ENCODE results near the gene MACROD2.

MACROD2 gene

DNA sequence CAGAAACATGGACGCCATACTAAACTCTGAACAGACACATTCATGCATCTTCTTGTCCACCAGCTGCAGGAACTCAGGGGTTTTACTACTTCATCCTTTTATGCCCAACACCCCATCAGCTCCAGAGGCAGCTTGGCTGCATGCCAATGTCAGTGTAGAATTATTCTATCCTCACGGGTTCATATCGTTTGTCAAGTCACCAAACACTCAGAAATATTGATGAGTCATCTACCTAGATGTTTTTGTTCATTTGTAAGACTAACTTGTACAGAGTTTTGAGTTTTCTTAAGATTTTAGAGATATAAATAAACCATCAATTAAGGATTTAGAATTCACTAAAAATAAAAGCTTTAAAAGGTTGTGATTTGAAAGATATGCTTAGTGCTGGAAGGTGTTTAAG, 932.8 kb downstream of the MACROD2 start:
- no peak for DNase-seq (ENCODE audit: low read depth in 1 of 2, low spot score in 1 of 2)

GRCh38 chr20:14929388-14929787, 934.1 kb downstream of the MACROD2 start:
- DNase-seq (ENCODE audit: low read depth in 1 of 2, low spot score in 1 of 2): no peak

DNA sequence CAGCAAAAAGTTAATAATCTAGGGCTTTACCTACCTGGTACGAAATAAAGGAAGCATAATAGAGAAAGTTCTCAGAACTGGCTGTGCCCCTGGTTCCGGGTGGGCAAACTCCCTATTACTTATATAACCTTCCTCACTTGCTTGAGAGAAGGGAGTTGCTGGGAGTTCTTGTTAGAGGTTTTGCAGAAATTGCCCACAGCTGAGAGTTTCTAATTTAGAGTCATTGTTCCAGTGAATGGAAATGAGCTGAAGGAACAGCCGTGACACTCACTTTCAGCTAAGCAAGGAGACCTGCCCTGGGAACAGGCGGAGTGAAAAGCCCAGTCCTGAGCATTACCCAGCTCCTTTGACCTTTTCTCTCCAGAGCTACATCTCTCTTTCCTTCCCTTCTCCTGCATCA, 936.7 kb downstream of the MACROD2 start:
- DNase-seq (ENCODE audit: low read depth in 1 of 2, low spot score in 1 of 2): no peak

- DNase-seq (ENCODE audit: low read depth in 1 of 2, low spot score in 1 of 2): no peak
Observed at GRCh38 chr20:14935285-14935684, 940.0 kb downstream of the MACROD2 start.

- DNase-seq (ENCODE audit: low read depth in 1 of 2, low spot score in 1 of 2): no peak
Observed at GRCh38 chr20:14937021-14937420, 941.7 kb downstream of the MACROD2 start.

GRCh38 chr20:14937846-14938245, 942.5 kb downstream of the MACROD2 start:
- no peak for DNase-seq (ENCODE audit: low read depth in 1 of 2, low spot score in 1 of 2)

GRCh38 chr20:14947536-14947935, 952.2 kb downstream of the MACROD2 start:
- no peak for DNase-seq (ENCODE audit: low read depth in 1 of 2, low spot score in 1 of 2)

- no peak for DNase-seq (ENCODE audit: low read depth in 1 of 2, low spot score in 1 of 2)
Observed at GRCh38 chr20:14947946-14948345, 952.6 kb downstream of the MACROD2 start.

DNA sequence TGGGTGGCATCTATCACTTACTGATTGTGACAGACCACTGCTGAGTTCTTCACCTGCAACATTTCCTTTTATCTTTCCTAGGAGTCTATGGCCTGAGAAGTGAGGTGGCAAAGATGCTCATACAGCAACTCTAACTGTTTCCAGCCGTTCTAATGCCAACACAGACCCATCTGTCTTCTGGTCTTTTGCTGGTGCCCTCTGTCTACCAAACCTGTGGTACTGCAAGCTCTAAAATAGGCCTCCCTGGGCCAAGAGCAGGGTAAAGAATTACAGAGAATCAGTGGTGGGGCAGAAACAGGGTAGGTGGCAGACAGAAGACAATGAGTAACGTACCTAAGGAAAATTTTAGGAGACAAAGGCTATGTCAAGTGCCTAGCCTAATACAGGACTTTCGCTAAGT, 953.1 kb downstream of the MACROD2 start:
- no peak for DNase-seq (ENCODE audit: low read depth in 1 of 2, low spot score in 1 of 2)

GRCh38 chr20:14950633-14951032, 955.3 kb downstream of the MACROD2 start:
- no peak for DNase-seq (ENCODE audit: low read depth in 1 of 2, low spot score in 1 of 2)

- DNase-seq (ENCODE audit: low read depth in 1 of 2, low spot score in 1 of 2): no peak
Observed at GRCh38 chr20:14951105-14951504, 955.8 kb downstream of the MACROD2 start.

- no peak for DNase-seq (ENCODE audit: low read depth in 1 of 2, low spot score in 1 of 2)
Observed at GRCh38 chr20:14951707-14952418, 956.5 kb downstream of the MACROD2 start.

DNA sequence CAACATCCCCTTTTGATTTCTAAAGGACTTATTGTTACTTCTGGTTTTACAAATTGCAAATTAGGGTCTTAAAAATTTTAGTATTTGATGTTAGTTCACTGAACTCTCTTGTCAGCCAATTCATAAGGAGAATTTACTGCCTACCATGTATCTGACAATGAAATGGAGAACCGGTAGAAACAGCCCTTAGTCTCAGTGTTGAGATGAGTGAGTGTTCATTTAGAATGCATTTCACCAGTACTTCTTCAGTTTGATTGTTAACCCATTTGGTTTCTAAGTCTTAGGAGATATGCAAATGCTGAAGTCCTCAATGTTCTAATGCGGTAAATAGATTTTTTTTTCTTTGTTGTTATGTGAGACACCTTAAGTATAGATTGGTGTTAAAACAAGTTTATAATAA, 958.4 kb downstream of the MACROD2 start:
- no peak for DNase-seq (ENCODE audit: low read depth in 1 of 2, low spot score in 1 of 2)

- no peak for DNase-seq (ENCODE audit: low read depth in 1 of 2, low spot score in 1 of 2)
Observed at GRCh38 chr20:14955399-14955798, 960.1 kb downstream of the MACROD2 start.

GRCh38 chr20:14956026-14956425, 960.7 kb downstream of the MACROD2 start:
- no peak for DNase-seq (ENCODE audit: low read depth in 1 of 2, low spot score in 1 of 2)

DNA sequence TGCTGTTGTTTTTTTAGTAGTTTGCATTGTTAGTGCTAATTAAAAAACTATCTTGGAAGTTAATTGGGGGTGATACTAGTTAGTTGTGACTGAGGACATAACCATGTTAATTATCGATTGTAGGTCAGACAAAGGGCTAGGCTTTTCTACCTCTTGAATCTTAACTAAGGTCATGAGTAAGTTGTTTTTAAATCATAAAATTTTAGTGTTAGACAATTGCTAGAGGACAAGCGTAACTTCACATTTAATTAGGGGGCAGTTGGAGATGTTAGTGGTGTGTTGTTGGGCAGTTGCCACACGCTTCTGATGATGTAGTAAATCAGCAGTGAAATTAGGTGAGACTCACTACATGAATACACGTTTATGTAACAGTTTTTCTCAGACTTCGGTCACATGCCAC, 961.2 kb downstream of the MACROD2 start:
- DNase-seq (ENCODE audit: low read depth in 1 of 2, low spot score in 1 of 2): no peak

- no peak for DNase-seq (ENCODE audit: low read depth in 1 of 2, low spot score in 1 of 2)
Observed at GRCh38 chr20:14957402-14957801, 962.1 kb downstream of the MACROD2 start.

- DNase-seq (ENCODE audit: low read depth in 1 of 2, low spot score in 1 of 2): no peak
Observed at GRCh38 chr20:14958626-14959025, 963.3 kb downstream of the MACROD2 start.

DNA sequence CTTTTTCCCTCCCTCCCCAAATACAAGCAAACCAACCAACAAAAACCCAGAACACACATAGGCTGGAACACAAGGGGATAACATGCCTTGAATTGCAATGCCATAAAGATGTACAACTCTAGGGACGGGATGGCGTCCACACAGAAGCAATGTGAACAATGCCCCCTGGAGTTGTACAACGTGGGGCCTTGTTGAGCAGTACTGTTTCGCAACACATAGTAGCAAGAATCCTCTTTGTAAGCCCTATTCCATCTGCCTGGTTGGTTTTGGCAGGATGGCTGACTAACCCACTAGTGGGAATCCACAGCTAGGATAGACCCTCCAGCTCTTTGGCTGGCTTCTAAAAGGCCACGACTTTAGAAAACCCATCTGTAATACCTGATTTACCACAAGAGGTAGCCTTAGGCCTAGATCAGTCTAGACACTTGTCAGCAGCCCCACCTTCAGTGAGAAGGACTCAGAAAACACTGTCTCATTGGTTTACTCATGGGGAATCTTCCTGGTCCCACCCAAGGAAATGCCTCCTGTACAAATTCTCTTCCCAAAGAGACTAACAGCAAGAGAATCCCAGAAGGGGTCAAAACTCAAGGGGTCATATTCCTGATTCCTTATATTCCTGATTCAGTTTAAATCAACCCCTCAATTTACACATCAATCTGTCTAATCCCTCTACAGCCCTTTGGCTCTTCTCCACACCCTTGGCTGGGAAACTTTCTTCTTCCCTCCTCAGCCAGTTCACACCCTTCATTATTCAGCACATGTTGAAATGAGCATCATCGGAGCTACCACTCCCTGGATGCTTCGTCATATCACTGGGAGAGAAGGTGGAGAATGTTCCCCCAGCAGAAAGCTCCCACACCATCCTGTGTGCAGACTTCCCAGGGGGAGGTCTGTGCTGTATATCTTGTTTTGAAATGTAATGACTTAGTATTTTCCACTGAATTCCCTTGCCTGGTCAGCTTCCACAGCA, 964.5 kb downstream of the MACROD2 start:
- no peak for DNase-seq (ENCODE audit: low read depth in 1 of 2, low spot score in 1 of 2)

GRCh38 chr20:14960831-14961230, 965.5 kb downstream of the MACROD2 start:
- DNase-seq (ENCODE audit: low read depth in 1 of 2, low spot score in 1 of 2): no peak

DNA sequence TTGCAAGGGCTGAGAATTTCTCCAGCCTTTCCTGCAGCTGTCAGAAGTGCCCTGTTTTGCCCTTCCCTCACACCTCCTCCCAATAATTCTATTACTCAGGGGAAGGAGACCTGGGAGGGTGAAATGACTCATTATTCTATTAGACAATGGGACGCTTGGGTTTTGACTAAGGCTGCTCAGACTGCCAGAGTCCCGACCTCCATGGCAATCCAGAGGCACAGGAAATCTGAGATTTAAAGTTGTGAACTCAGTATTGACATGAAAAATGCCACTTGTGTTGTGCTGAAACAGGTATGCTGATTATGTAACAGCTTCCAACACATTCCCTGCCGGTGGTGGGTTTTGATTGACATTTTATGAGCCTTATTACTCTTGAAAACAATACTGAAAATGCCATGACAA, 967.9 kb downstream of the MACROD2 start:
- DNase-seq (ENCODE audit: low read depth in 1 of 2, low spot score in 1 of 2): no peak

- DNase-seq (ENCODE audit: low read depth in 1 of 2, low spot score in 1 of 2): no peak
Observed at GRCh38 chr20:14966203-14966602, 970.9 kb downstream of the MACROD2 start.
